ENCODE data around the gene CPA5.

The CPA5 gene

GRCh38 chr7:130350945-130351790 is 6.6 kb downstream of the CPA5 start:
- H3K36me3 ChIP-seq (ENCODE audit: control insufficient read depth, low read depth, low read length): no peaks in the 10 kb centered on the region
- no peak overlapping the region for H3K9ac ChIP-seq (ENCODE audit: low read length)
- peaks cover 33% of the 10 kb centered on the region for H3K4me1 ChIP-seq (ENCODE audit: control insufficient read depth, low read depth, low read length)
- peaks cover 3% of the 10 kb centered on the region for H3K27me3 ChIP-seq (ENCODE audit: control insufficient read depth, insufficient read depth, low read length)
- no peak overlapping the region for H3K4me3 ChIP-seq (ENCODE audit: low read length)
- H3K27ac ChIP-seq (ENCODE audit: low read length): no peak overlapping the region
- no peaks in the 10 kb centered on the region for H3K9me3 ChIP-seq (ENCODE audit: control insufficient read depth, low read depth, low read length)

DNA sequence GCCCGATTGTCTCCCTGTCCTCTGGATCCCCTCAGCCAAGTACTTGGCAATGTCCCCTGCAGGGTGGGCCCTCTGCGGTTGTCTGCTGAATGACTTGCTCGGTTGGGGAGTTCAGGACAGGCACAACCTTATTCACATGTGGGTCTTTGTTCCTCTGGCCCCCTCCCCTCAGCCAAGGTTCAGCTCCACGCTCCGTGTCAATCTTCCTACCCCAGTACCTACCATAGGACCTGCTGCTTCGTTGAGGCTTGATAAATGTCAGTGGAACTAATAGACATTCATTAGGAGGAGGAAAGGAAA is 7.1 kb downstream of the CPA5 start:
- H3K9ac ChIP-seq (ENCODE audit: low read length): no peak overlapping the region

DNA sequence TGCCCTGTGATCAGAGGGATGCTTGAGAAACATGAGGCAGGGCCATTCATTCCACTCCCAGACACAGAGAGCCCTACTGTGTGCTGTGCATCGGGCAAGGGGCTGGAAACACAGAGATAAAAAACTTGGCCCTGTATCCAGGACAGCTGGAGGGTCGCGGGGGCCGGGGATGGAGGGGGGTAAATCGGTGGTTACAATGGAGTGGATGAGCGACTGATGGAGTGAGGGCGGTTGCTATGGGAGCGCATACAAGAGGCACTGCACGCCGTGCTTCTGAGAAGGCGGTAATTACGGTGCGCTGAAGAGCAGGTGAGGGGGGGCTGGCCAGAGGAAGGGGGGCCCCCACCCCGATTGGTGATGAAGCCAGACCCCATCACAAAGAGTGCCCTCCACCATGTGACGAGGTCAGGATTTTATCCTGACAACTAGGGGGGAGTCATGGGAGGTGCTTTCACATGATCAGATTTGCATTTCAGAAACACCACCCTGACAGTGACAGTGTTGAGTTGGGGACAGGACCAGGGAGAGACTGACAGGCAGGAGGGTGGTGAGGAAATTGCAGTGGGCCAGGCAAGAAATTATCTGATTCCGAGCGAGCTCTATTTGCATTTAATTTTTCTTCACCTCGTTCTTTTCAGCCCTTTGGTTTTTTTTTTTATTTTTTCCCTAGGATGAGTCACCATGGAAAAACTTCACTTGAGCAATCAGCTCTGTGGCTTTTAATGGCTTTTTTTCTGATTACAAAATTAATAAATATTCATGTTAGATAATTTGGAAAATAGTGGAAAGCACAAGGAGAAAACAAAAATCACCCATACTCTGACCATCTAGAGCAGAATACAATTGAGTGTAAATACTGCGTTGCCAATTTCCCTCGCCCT is 7.8 kb downstream of the CPA5 start:
- H3K27me3 ChIP-seq (ENCODE audit: control insufficient read depth, insufficient read depth, low read length): peaks cover 3% of the 10 kb centered on the region
- no peak overlapping the region for H3K9ac ChIP-seq (ENCODE audit: low read length)
- H3K36me3 ChIP-seq (ENCODE audit: control insufficient read depth, low read depth, low read length): no peaks in the 10 kb centered on the region
- H3K9me3 ChIP-seq (ENCODE audit: control insufficient read depth, low read depth, low read length): no peaks in the 10 kb centered on the region
- no peak overlapping the region for H3K4me3 ChIP-seq (ENCODE audit: low read length)
- peaks cover 42% of the 10 kb centered on the region for H3K4me1 ChIP-seq (ENCODE audit: control insufficient read depth, low read depth, low read length)
- no peak overlapping the region for H3K27ac ChIP-seq (ENCODE audit: low read length)

More for the DNA sequence above, 7.1 kb downstream of the CPA5 start:
- H3K36me3 ChIP-seq (ENCODE audit: control insufficient read depth, low read depth, low read length): no peaks in the 10 kb centered on the region
- H3K27me3 ChIP-seq (ENCODE audit: control insufficient read depth, insufficient read depth, low read length): peaks cover 3% of the 10 kb centered on the region
- peaks cover 39% of the 10 kb centered on the region for H3K4me1 ChIP-seq (ENCODE audit: control insufficient read depth, low read depth, low read length)
- no peaks in the 10 kb centered on the region for H3K9me3 ChIP-seq (ENCODE audit: control insufficient read depth, low read depth, low read length)
- H3K4me3 ChIP-seq (ENCODE audit: low read length): no peak overlapping the region
- H3K27ac ChIP-seq (ENCODE audit: low read length): no peak overlapping the region

DNA sequence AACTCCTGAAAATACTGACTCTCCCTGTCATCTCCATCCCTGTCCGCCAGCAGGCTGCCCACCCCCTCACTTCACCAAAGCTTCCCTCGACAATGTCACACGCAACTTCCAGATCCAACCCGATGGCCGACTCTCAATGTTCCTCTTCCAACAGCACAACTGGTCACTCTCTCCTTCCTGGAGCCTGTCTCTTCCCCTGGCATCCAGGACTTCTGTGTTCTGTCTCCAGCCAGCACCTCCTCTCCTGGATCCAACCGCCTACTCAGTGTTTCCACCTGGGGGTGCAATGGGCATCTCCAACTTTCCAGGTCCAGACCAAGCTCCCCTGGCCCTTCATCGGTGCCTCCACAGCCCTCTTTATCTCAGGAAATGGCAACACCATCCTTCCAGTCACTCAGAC is 8.6 kb downstream of the CPA5 start:
- H3K27me3 ChIP-seq (ENCODE audit: control insufficient read depth, insufficient read depth, low read length): peaks cover 3% of the 10 kb centered on the region
- no peaks in the 10 kb centered on the region for H3K9me3 ChIP-seq (ENCODE audit: control insufficient read depth, low read depth, low read length)
- no peak overlapping the region for H3K27ac ChIP-seq (ENCODE audit: low read length)
- no peak overlapping the region for H3K9ac ChIP-seq (ENCODE audit: low read length)
- no peaks in the 10 kb centered on the region for H3K36me3 ChIP-seq (ENCODE audit: control insufficient read depth, low read depth, low read length)
- no peak overlapping the region for H3K4me3 ChIP-seq (ENCODE audit: low read length)
- peaks cover 42% of the 10 kb centered on the region for H3K4me1 ChIP-seq (ENCODE audit: control insufficient read depth, low read depth, low read length)

DNA sequence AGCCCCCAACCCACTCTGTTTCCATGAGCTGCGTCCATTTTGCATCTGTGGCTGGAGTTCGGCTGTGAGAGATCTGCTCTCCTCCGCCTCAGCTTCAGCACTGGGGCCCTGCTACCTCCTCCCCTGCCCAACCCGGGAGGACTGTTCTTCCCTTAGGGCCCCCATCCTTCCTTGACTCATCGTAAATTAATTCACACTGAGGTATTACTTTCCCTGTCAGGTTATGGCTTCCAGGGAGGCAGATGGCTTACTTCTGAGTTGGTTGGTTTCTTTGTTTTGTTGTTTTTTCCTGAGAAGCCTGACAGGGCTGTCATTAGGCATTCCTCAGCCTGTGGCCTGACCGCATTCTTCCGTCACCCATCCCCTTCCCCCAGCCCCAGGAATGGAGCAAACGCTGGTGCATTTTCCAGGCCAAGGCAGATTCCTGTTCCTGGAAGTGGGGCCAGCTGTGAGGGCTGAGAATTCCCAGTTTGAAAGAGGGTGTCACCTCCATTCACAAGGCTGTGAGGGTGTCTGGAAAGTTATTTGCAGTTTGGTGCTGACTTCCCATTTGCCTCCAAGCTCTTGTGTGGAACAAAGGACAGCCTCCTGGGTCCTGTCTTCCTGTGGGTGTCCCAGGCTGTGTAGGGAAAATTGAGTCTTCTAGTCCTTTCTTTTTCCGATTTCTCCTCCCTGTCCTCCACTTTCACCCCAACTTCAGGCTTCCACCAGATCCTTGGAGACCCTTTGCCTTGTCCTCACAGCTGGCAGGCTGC is 11.7 kb downstream of the CPA5 start:
- H3K9ac ChIP-seq (ENCODE audit: low read length): no peak overlapping the region
- H3K36me3 ChIP-seq (ENCODE audit: control insufficient read depth, low read depth, low read length): no peaks in the 10 kb centered on the region
- peaks cover 3% of the 10 kb centered on the region for H3K27me3 ChIP-seq (ENCODE audit: control insufficient read depth, insufficient read depth, low read length)
- H3K4me3 ChIP-seq (ENCODE audit: low read length): no peak overlapping the region
- peaks cover 34% of the 10 kb centered on the region for H3K4me1 ChIP-seq (ENCODE audit: control insufficient read depth, low read depth, low read length)
- no peak overlapping the region for H3K27ac ChIP-seq (ENCODE audit: low read length)
- no peaks in the 10 kb centered on the region for H3K9me3 ChIP-seq (ENCODE audit: control insufficient read depth, low read depth, low read length)

DNA sequence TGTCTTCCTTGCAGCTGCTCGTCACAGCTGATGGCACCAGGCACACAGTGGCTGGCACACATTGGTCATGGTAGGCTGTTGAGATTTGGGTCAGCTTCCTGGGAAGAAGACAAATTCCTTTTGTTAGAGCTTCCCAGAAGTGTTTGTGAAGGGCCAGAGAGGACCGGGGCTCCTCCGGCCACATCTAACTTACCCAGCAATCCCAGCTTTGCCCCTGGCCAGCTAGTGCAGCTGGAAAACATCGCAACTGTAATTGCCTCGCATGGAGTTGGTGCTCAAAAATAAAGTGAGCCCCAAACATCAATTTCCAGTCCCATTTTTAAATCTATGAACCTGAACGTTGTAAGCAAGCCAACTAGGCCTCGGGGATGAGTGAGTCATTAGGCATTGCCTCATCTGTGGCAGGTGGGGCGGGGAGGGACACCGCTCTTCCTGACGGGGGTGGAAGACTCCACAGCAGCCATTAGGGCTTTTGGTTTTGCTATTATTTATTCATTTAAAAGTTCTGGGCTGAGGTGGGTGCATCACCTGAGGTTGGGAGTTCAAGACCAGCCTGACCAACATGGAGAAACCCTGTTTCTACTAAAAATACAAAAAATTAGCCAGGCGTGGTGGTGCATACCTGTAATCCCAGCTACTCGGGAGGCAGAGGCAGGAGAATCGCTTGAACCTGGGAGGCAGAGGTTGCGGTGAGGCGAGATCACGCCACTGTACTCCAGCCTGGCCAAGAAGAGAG is 12.4 kb downstream of the CPA5 start:
- H3K27ac ChIP-seq (ENCODE audit: low read length): no peak overlapping the region
- H3K9me3 ChIP-seq (ENCODE audit: control insufficient read depth, low read depth, low read length): no peaks in the 10 kb centered on the region
- H3K4me3 ChIP-seq (ENCODE audit: low read length): no peak overlapping the region
- peaks cover 26% of the 10 kb centered on the region for H3K4me1 ChIP-seq (ENCODE audit: control insufficient read depth, low read depth, low read length)
- no peaks in the 10 kb centered on the region for H3K36me3 ChIP-seq (ENCODE audit: control insufficient read depth, low read depth, low read length)
- no peak overlapping the region for H3K9ac ChIP-seq (ENCODE audit: low read length)
- H3K27me3 ChIP-seq (ENCODE audit: control insufficient read depth, insufficient read depth, low read length): peaks cover under 1% of the 10 kb centered on the region

DNA sequence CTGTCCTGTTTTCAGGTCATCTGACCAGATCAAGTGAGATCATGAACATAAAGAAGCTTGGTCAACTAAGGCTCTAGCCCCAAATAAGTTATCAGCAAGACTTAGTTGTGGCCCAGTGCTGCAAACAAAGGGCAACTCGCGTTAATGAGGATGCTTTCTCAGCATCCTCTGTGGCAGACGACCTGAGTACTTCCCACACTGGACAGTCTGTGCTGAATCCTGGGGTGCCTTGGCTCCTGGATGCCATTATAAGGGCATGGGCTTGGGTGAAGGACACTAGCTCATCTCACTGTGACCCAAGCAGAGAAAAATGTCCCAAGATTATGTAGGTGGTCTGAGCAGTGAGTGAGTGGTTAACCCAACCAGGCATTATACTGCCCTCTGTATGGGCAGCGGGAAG is 13.9 kb downstream of the CPA5 start:
- Histone ChIP-seq H3K4me1 (ENCODE audit: control insufficient read depth, low read depth, low read length) (peaks cover 15% of the 10 kb centered on the region), H3K9ac (ENCODE audit: low read length) (no peak overlapping the region), H3K9me3 (ENCODE audit: control insufficient read depth, low read depth, low read length) (no peaks in the 10 kb centered on the region), H3K27me3 (ENCODE audit: control insufficient read depth, insufficient read depth, low read length) (no peaks in the 10 kb centered on the region), H3K36me3 (ENCODE audit: control insufficient read depth, low read depth, low read length) (no peaks in the 10 kb centered on the region), H3K4me3 (ENCODE audit: low read length) (no peak overlapping the region), H3K27ac (ENCODE audit: low read length) (no peak overlapping the region)

- peaks cover 15% of the 10 kb centered on the region for H3K4me1 ChIP-seq (ENCODE audit: control insufficient read depth, low read depth, low read length)
- no peaks in the 10 kb centered on the region for H3K27me3 ChIP-seq (ENCODE audit: control insufficient read depth, insufficient read depth, low read length)
- H3K9ac ChIP-seq (ENCODE audit: low read length): no peak overlapping the region
- no peaks in the 10 kb centered on the region for H3K36me3 ChIP-seq (ENCODE audit: control insufficient read depth, low read depth, low read length)
- no peak overlapping the region for H3K4me3 ChIP-seq (ENCODE audit: low read length)
- H3K27ac ChIP-seq (ENCODE audit: low read length): no peak overlapping the region
- no peaks in the 10 kb centered on the region for H3K9me3 ChIP-seq (ENCODE audit: control insufficient read depth, low read depth, low read length)
These were observed 14.8 kb downstream of the CPA5 start for GRCh38 chr7:130359276-130359857.

GRCh38 chr7:130360518-130360917 is 15.9 kb downstream of the CPA5 start:
- Histone ChIP-seq H3K9me3 (ENCODE audit: control insufficient read depth, low read depth, low read length) (no peaks in the 10 kb centered on the region), H3K36me3 (ENCODE audit: control insufficient read depth, low read depth, low read length) (no peaks in the 10 kb centered on the region), H3K4me1 (ENCODE audit: control insufficient read depth, low read depth, low read length) (peaks cover 21% of the 10 kb centered on the region), H3K4me3 (ENCODE audit: low read length) (no peak overlapping the region), H3K27ac (ENCODE audit: low read length) (no peak overlapping the region), H3K9ac (ENCODE audit: low read length) (no peak overlapping the region), H3K27me3 (ENCODE audit: control insufficient read depth, insufficient read depth, low read length) (no peaks in the 10 kb centered on the region)

DNA sequence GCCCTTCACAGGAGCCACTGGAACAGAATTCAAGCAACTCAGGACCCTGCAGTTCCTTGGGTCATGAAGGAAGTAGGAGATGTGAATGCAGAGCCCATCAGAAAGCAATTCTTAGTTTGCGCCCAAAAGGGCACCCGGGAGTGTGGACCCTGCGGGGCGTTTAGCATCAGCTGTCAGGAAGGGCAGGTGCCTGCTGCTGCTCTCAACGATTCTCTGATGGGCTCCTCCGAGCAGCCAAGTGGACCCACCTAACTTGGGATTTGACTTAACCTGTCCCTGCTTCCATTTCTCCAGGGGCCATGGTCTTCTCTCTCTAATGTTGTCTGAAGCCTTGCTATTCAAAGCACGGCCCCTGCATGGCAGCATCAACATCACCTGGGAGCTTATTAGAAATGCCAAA is 17.1 kb downstream of the CPA5 start:
- Histone ChIP-seq H3K36me3 (ENCODE audit: control insufficient read depth, low read depth, low read length) (no peaks in the 10 kb centered on the region), H3K9ac (ENCODE audit: low read length) (no peak overlapping the region), H3K27ac (ENCODE audit: low read length) (no peak overlapping the region), H3K4me1 (ENCODE audit: control insufficient read depth, low read depth, low read length) (peaks cover 15% of the 10 kb centered on the region), H3K9me3 (ENCODE audit: control insufficient read depth, low read depth, low read length) (no peaks in the 10 kb centered on the region), H3K27me3 (ENCODE audit: control insufficient read depth, insufficient read depth, low read length) (no peaks in the 10 kb centered on the region), H3K4me3 (ENCODE audit: low read length) (no peak overlapping the region)

Data from iPS-18a (cell line).